ENCODE results near the gene MYH15.
"Not testable (repeated sequence)": the region's sequence is repeated elsewhere in the genome, so short reads cannot be mapped to it uniquely, and the experiment has no call there.

Gene MYH15

GRCh38 chr3:108380128-108380795, 130.1 kb downstream of the MYH15 start:
- no peaks in the 10 kb centered on the region for H3K4me1 ChIP-seq (ENCODE audit: control insufficient read depth, insufficient read depth, low read depth, low read length)
- H3K4ac ChIP-seq (ENCODE audit: low read depth in 1 of 2, low read length in 2 of 2) = no peak overlapping the region
- no peak overlapping the region for H3K4me3 ChIP-seq (ENCODE audit: insufficient read depth in 1 of 2, low read depth in 1 of 2, low read length in 2 of 2)
- DNase-seq = no peak
- no peak overlapping the region for H3K9ac ChIP-seq (ENCODE audit: low read length)
- H3K36me3 ChIP-seq (ENCODE audit: control insufficient read depth in 1 of 2, insufficient read depth in 2 of 2, low read depth in 1 of 2, low read length in 2 of 2) = no peaks in the 10 kb centered on the region
- H3K14ac ChIP-seq (ENCODE audit: low read length in 2 of 2) = no peak overlapping the region
- H3K27ac ChIP-seq (ENCODE audit: low read length, poor library complexity, severe bottlenecking) = no peak overlapping the region
- no peak overlapping the region for H3K23ac ChIP-seq (ENCODE audit: low read length in 2 of 2)
- no peak overlapping the region for H4K91ac ChIP-seq (ENCODE audit: low read length)
- no peak overlapping the region for H2BK5ac ChIP-seq (ENCODE audit: low read depth, low read length, poor library complexity, severe bottlenecking)
- no peak overlapping the region for H3K4me2 ChIP-seq (ENCODE audit: low read length, poor library complexity, severe bottlenecking)
- no peaks in the 10 kb centered on the region for H3K79me1 ChIP-seq (replicated peaks; ENCODE audit: low read length, poor library complexity, severe bottlenecking)
- no peak overlapping the region for H2AK5ac ChIP-seq (ENCODE audit: low read length, severe bottlenecking)
- no peaks in the 10 kb centered on the region for H3K9me3 ChIP-seq (ENCODE audit: control insufficient read depth, low read length)
- H3K27me3 ChIP-seq (ENCODE audit: control insufficient read depth in 1 of 2, insufficient read depth in 1 of 2, low read length in 2 of 2) = no peaks in the 10 kb centered on the region
- no peak overlapping the region for H2BK15ac ChIP-seq (ENCODE audit: low read depth, poor library complexity, severe bottlenecking)
- no peak overlapping the region for H2BK12ac ChIP-seq (ENCODE audit: low read length in 2 of 2)
- H3K18ac ChIP-seq (ENCODE audit: low read depth in 1 of 2, low read length in 2 of 2) = no peak overlapping the region
- H2BK120ac ChIP-seq (ENCODE audit: low read depth, low read length) = no peak overlapping the region
- no peak overlapping the region for H2AFZ ChIP-seq (ENCODE audit: low read depth, low read length)
- no peak overlapping the region for H4K8ac ChIP-seq (ENCODE audit: low read length)
- WGBS = 95% methylated on average over 7 of the region's 7 CpGs

- H3K4me1 ChIP-seq (ENCODE audit: control insufficient read depth, insufficient read depth, low read depth, low read length); H3K14ac ChIP-seq (ENCODE audit: low read length in 2 of 2); H3K36me3 ChIP-seq (ENCODE audit: control insufficient read depth in 1 of 2, insufficient read depth in 2 of 2, low read depth in 1 of 2, low read length in 2 of 2); H3K9me3 ChIP-seq (ENCODE audit: control insufficient read depth, low read length); H3K79me1 ChIP-seq (replicated peaks; ENCODE audit: low read length, poor library complexity, severe bottlenecking); DNase-seq; H2BK12ac ChIP-seq (ENCODE audit: low read length in 2 of 2); H3K9ac ChIP-seq (ENCODE audit: low read length); H4K91ac ChIP-seq (ENCODE audit: low read length); H2BK15ac ChIP-seq (ENCODE audit: low read depth, poor library complexity, severe bottlenecking); H3K4me3 ChIP-seq (ENCODE audit: insufficient read depth in 1 of 2, low read depth in 1 of 2, low read length in 2 of 2); H3K4me2 ChIP-seq (ENCODE audit: low read length, poor library complexity, severe bottlenecking); H3K18ac ChIP-seq (ENCODE audit: low read depth in 1 of 2, low read length in 2 of 2); H2AK5ac ChIP-seq (ENCODE audit: low read length, severe bottlenecking); H3K27me3 ChIP-seq (ENCODE audit: control insufficient read depth in 1 of 2, insufficient read depth in 1 of 2, low read length in 2 of 2); H2BK5ac ChIP-seq (ENCODE audit: low read depth, low read length, poor library complexity, severe bottlenecking); H3K27ac ChIP-seq (ENCODE audit: low read length, poor library complexity, severe bottlenecking); H3K4ac ChIP-seq (ENCODE audit: low read depth in 1 of 2, low read length in 2 of 2); H3K23ac ChIP-seq (ENCODE audit: low read length in 2 of 2); H4K8ac ChIP-seq (ENCODE audit: low read length); H2AFZ ChIP-seq (ENCODE audit: low read depth, low read length); H2BK120ac ChIP-seq (ENCODE audit: low read depth, low read length): not testable (repeated sequence)
- no CpG with 5 or more reads among the region's 2 CpGs for WGBS
These were observed 131.4 kb downstream of the MYH15 start for GRCh38 chr3:108378952-108379342.

- Histone ChIP-seq H2BK12ac (ENCODE audit: low read length in 2 of 2) (no peak overlapping the region), H3K9ac (ENCODE audit: low read length) (no peak overlapping the region), H3K36me3 (ENCODE audit: control insufficient read depth in 1 of 2, insufficient read depth in 2 of 2, low read depth in 1 of 2, low read length in 2 of 2) (no peaks in the 10 kb centered on the region), H2BK120ac (ENCODE audit: low read depth, low read length) (no peak overlapping the region), H4K8ac (ENCODE audit: low read length) (no peak overlapping the region), H3K23ac (ENCODE audit: low read length in 2 of 2) (no peak overlapping the region), H3K4ac (ENCODE audit: low read depth in 1 of 2, low read length in 2 of 2) (no peak overlapping the region), H3K18ac (ENCODE audit: low read depth in 1 of 2, low read length in 2 of 2) (no peak overlapping the region), H3K14ac (ENCODE audit: low read length in 2 of 2) (no peak overlapping the region), H3K4me2 (ENCODE audit: low read length, poor library complexity, severe bottlenecking) (no peak overlapping the region), H3K4me3 (ENCODE audit: insufficient read depth in 1 of 2, low read depth in 1 of 2, low read length in 2 of 2) (no peak overlapping the region), H3K4me1 (ENCODE audit: control insufficient read depth, insufficient read depth, low read depth, low read length) (no peaks in the 10 kb centered on the region), H2BK15ac (ENCODE audit: low read depth, poor library complexity, severe bottlenecking) (no peak overlapping the region), H2AFZ (ENCODE audit: low read depth, low read length) (no peak overlapping the region), H3K9me3 (ENCODE audit: control insufficient read depth, low read length) (no peaks in the 10 kb centered on the region), H2AK5ac (ENCODE audit: low read length, severe bottlenecking) (no peak overlapping the region), H3K27ac (ENCODE audit: low read length, poor library complexity, severe bottlenecking) (no peak overlapping the region), H4K91ac (ENCODE audit: low read length) (no peak overlapping the region), H2BK5ac (ENCODE audit: low read depth, low read length, poor library complexity, severe bottlenecking) (no peak overlapping the region), H3K27me3 (ENCODE audit: control insufficient read depth in 1 of 2, insufficient read depth in 1 of 2, low read length in 2 of 2) (no peaks in the 10 kb centered on the region), H3K79me1 (replicated peaks; ENCODE audit: low read length, poor library complexity, severe bottlenecking) (no peaks in the 10 kb centered on the region)
- WGBS = 92% methylated on average over 2 of the region's 4 CpGs
- DNase-seq = no peak
These were observed 132.0 kb downstream of the MYH15 start for GRCh38 chr3:108378153-108378951.

GRCh38 chr3:108377384-108377783, 133.0 kb downstream of the MYH15 start:
- H3K79me1 ChIP-seq (replicated peaks; ENCODE audit: low read length, poor library complexity, severe bottlenecking) = no peaks in the 10 kb centered on the region
- no peak overlapping the region for H2BK5ac ChIP-seq (ENCODE audit: low read depth, low read length, poor library complexity, severe bottlenecking)
- WGBS = 86% methylated on average over 1 of the region's 1 CpG
- no peak overlapping the region for H3K4me2 ChIP-seq (ENCODE audit: low read length, poor library complexity, severe bottlenecking)
- no peak overlapping the region for H3K14ac ChIP-seq (ENCODE audit: low read length in 2 of 2)
- H2BK120ac ChIP-seq (ENCODE audit: low read depth, low read length) = no peak overlapping the region
- no peak overlapping the region for H3K4ac ChIP-seq (ENCODE audit: low read depth in 1 of 2, low read length in 2 of 2)
- DNase-seq = no peak
- no peak overlapping the region for H3K27ac ChIP-seq (ENCODE audit: low read length, poor library complexity, severe bottlenecking)
- H2AK5ac ChIP-seq (ENCODE audit: low read length, severe bottlenecking) = no peak overlapping the region
- H2AFZ ChIP-seq (ENCODE audit: low read depth, low read length) = no peak overlapping the region
- no peak overlapping the region for H2BK15ac ChIP-seq (ENCODE audit: low read depth, poor library complexity, severe bottlenecking)
- H3K18ac ChIP-seq (ENCODE audit: low read depth in 1 of 2, low read length in 2 of 2) = no peak overlapping the region
- no peak overlapping the region for H3K9ac ChIP-seq (ENCODE audit: low read length)
- no peaks in the 10 kb centered on the region for H3K36me3 ChIP-seq (ENCODE audit: control insufficient read depth in 1 of 2, insufficient read depth in 2 of 2, low read depth in 1 of 2, low read length in 2 of 2)
- no peak overlapping the region for H4K91ac ChIP-seq (ENCODE audit: low read length)
- H3K23ac ChIP-seq (ENCODE audit: low read length in 2 of 2) = no peak overlapping the region
- H4K8ac ChIP-seq (ENCODE audit: low read length) = no peak overlapping the region
- no peak overlapping the region for H2BK12ac ChIP-seq (ENCODE audit: low read length in 2 of 2)
- H3K9me3 ChIP-seq (ENCODE audit: control insufficient read depth, low read length) = no peaks in the 10 kb centered on the region
- H3K27me3 ChIP-seq (ENCODE audit: control insufficient read depth in 1 of 2, insufficient read depth in 1 of 2, low read length in 2 of 2) = no peaks in the 10 kb centered on the region
- H3K4me1 ChIP-seq (ENCODE audit: control insufficient read depth, insufficient read depth, low read depth, low read length) = no peaks in the 10 kb centered on the region
- no peak overlapping the region for H3K4me3 ChIP-seq (ENCODE audit: insufficient read depth in 1 of 2, low read depth in 1 of 2, low read length in 2 of 2)
